MM.1S (cell line): ENCODE results near the gene CNTNAP4.

Experiments
- EZH2 ChIP-seq: fragments of 300-600 bp; sonication (generic); optimal IDR thresholded peaks from 2 replicates; pipeline ENCODE3; 2017; ENCODE audit warnings: low read depth, mild to moderate bottlenecking, antibody characterized with exemption, low read length, mixed read lengths
- EZH2phosphoT487 ChIP-seq: fragments of 300-600 bp; sonication (generic); IDR thresholded peaks from 2 replicates; pipeline ENCODE4 v1.6.1; 2018; ENCODE audit warnings: antibody characterized with exemption, low read length
- TF ChIP-seq, protein P1 (sequence below): fragments of 300-600 bp; sonication (generic); IDR thresholded peaks from 2 replicates; pipeline ENCODE4 v1.5.1; 2016; ENCODE audit warnings: antibody characterized with exemption, low read length, mixed read lengths

DNA sequence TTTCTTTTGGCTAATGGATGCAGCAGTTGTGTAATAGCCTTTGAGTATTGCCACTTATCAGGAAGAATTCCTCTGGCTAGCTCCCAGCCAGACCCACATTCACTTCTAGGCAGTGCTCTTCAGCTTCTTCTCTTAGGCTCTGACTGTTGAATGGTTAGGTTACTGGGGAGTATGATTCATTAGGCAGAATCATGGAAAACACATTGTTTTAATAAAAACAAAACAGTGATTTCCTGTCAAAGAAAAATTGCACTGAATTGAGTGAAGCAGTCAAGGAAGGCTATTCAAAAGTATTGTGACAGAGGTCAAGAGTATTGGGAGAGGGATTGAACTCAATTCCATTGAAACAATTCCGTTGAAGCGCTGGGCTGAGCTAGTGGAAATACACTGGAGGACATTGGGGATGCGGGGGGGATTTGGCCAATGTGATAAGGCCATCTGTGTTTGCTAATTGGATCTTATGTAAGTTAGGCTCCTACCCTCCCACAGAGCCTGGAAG is 68.0 kb downstream of the CNTNAP4 start:
- TF ChIP-seq, protein P1, sequence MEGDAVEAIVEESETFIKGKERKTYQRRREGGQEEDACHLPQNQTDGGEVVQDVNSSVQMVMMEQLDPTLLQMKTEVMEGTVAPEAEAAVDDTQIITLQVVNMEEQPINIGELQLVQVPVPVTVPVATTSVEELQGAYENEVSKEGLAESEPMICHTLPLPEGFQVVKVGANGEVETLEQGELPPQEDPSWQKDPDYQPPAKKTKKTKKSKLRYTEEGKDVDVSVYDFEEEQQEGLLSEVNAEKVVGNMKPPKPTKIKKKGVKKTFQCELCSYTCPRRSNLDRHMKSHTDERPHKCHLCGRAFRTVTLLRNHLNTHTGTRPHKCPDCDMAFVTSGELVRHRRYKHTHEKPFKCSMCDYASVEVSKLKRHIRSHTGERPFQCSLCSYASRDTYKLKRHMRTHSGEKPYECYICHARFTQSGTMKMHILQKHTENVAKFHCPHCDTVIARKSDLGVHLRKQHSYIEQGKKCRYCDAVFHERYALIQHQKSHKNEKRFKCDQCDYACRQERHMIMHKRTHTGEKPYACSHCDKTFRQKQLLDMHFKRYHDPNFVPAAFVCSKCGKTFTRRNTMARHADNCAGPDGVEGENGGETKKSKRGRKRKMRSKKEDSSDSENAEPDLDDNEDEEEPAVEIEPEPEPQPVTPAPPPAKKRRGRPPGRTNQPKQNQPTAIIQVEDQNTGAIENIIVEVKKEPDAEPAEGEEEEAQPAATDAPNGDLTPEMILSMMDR = no peak
- TF ChIP-seq EZH2phosphoT487 = no peak
- TF ChIP-seq EZH2 = no peak
